Activated T-cell treated with anti-CD3 and anti-CD28 coated beads for 1 hour (primary cell): Measurements from ENCODE around the gene KRTAP9-9.
"Not testable (repeated sequence)": the region's sequence is repeated elsewhere in the genome, so short reads cannot be mapped to it uniquely, and the experiment has no call there.

Source experiments
- DNase-seq: peaks from one replicate; pipeline ENCODE4 v3.0.0-alpha.2; 2020; ENCODE audit warnings: low read depth

The KRTAP9-9 gene

GRCh38 chr17:41255381-41256290 is at the start of gene KRTAP9-9:
Gene KRTAP9-9 (plus strand): TSS chr17:41255384.
- DNase-seq: not testable (repeated sequence)

GRCh38 chr17:41211845-41212466 is 43.2 kb upstream of the KRTAP9-9 start:
- DNase-seq: no peak

GRCh38 chr17:41212524-41213169 is 42.5 kb upstream of the KRTAP9-9 start:
- DNase-seq: no peak

GRCh38 chr17:41215681-41216080 is 39.5 kb upstream of the KRTAP9-9 start:
- no peak for DNase-seq

GRCh38 chr17:41223821-41224220 is 31.4 kb upstream of the KRTAP9-9 start:
- DNase-seq: no peak

GRCh38 chr17:41226051-41226450 is 29.1 kb upstream of the KRTAP9-9 start:
- no peak for DNase-seq

- not testable (repeated sequence) for DNase-seq
These were observed 28.5 kb upstream of the KRTAP9-9 start, which contains the start of gene KRTAP9-2 for GRCh38 chr17:41226598-41227095. Gene KRTAP9-2 (plus strand): TSS chr17:41226648. CDS start chr17:41226655, 7 bp downstream.

GRCh38 chr17:41230094-41230493 is 25.1 kb upstream of the KRTAP9-9 start:
- no peak for DNase-seq

- no peak for DNase-seq
These were observed 23.5 kb upstream of the KRTAP9-9 start for GRCh38 chr17:41231731-41232130.

- DNase-seq: not testable (repeated sequence)
These were observed 22.6 kb upstream of the KRTAP9-9 start, which contains the start of gene KRTAP9-3 for GRCh38 chr17:41232399-41233105. Gene KRTAP9-3 (plus strand): TSS chr17:41232449. CDS start chr17:41232502, 53 bp downstream.

GRCh38 chr17:41237116-41237515 is 18.1 kb upstream of the KRTAP9-9 start:
- DNase-seq: not testable (repeated sequence)

- not testable (repeated sequence) for DNase-seq
These were observed 17.2 kb upstream of the KRTAP9-9 start, which contains the start of gene KRTAP9-8 for GRCh38 chr17:41237949-41238437. Gene KRTAP9-8 (plus strand): TSS chr17:41237999. CDS start chr17:41238052, 53 bp downstream.

GRCh38 chr17:41246995-41247787 is 8.0 kb upstream of the KRTAP9-9 start:
- not testable (repeated sequence) for DNase-seq

- not testable (repeated sequence) for DNase-seq
These were observed 5.4 kb upstream of the KRTAP9-9 start, which contains the start of gene KRTAP9-4 for GRCh38 chr17:41249637-41250240. Gene KRTAP9-4 (plus strand): TSS chr17:41249687. CDS start chr17:41249721, 34 bp downstream.

GRCh38 chr17:41251261-41251660 is 3.9 kb upstream of the KRTAP9-9 start:
- DNase-seq: no peak

- DNase-seq: no peak
These were observed 323 bp upstream of the KRTAP9-9 start for GRCh38 chr17:41254861-41255260.

GRCh38 chr17:41256291-41256685 is 1.1 kb downstream of the KRTAP9-9 start:
- no peak for DNase-seq

GRCh38 chr17:41258406-41258805 is 3.2 kb downstream of the KRTAP9-9 start:
- no peak for DNase-seq

- no peak for DNase-seq
These were observed 8.0 kb downstream of the KRTAP9-9 start for GRCh38 chr17:41263212-41263611.

- DNase-seq: no peak
These were observed 9.4 kb downstream of the KRTAP9-9 start for GRCh38 chr17:41264599-41264998.
